Measurements from ENCODE around the gene TFB1M.
"Not testable (repeated sequence)": the region's sequence is repeated elsewhere in the genome, so short reads cannot be mapped to it uniquely, and the experiment has no call there.

Gene TFB1M

DNA sequence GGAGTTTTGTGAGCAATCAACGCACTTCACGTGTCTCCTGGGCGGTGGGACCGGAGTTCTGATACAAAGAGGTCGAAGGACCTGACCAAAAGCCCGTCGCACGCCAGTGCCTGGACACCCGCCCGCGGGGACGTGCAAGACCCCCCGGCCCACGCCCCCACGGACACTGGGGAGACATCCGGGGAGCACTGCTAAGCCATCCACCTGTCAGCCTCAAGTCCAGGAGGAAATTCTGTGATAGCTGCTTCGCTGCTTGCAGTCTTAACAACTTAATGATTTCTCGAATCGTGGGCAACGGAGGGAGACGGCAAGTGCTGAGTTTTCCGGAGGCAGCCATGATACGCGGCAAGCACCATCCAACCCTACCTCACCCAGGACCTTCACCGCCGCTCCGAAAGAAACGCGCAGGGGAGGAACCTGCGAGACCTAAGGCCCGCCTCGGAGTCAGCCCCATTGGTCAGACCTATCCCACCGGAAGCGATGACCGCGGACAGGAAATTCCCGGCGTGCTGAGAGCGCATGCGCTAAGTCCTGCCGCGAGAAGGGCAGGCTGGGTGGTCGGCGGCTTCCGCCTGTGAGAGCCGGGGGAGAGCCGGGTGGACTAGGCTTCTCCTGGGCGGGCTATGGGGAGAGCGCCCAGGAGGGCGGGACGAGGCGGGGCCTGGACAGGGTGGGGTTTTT, at the start of gene TFB1M:
Gene TFB1M, minus strand, starts transcription at position 393 of the 681 bp plus-strand sequence. Its CDS starts 56 bp downstream, at position 337.
- peak; percentile 95 for DNase-seq

DNA sequence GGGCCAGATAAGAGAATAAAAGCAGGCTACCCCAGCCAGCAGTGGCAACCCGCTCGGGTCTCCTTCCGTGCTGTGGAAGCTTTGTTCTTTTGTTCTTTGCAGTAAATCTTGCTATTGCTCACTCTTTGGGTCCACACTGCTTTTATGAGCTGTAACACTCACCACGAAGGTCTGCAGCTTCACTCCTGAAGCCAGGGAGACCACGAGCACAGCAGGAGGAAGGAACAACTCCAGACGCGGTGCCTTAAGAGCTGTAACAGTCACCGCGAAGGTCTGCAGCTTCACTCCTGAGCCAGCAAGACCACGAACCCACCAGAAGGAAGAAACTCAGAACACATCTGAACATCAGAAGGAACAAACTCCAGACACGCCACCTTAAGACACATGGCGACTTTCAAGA, 49.7 kb upstream of the TFB1M start:
- DNase-seq, result not testable (repeated sequence)

DNA sequence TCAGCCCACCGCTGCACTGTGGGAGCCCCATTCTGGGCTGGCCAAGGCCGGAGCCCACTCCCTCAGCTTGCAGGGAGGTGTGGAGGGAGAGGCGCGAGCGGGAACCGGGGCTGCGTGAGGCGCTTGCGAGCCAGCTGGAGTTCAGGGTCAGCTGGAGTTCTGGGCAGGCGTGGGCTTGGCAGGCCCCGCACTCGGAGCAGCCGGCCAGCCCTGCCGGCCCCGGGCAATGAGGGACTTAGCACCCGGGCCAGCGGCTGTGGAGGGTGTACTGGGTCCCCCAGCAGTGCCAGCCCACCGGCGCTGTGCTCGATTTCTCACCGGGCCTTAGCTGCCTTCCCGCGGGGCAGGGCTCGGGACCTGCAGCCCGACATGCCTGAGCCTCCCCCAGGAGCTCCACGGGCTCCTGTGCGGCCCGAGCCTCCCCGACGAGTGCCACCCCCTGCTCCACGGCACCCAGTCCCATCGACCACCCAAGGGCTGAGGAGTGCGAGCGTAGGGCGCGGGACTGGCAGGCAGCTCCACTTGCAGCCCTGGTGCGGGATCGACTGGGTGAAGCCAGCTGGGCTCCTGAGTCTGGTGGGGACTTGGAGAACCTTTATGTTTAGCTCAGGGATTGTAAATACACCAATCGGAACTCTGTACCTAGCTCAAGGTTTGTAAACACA, 48.8 kb upstream of the TFB1M start:
- DNase-seq, result not testable (repeated sequence)

DNA sequence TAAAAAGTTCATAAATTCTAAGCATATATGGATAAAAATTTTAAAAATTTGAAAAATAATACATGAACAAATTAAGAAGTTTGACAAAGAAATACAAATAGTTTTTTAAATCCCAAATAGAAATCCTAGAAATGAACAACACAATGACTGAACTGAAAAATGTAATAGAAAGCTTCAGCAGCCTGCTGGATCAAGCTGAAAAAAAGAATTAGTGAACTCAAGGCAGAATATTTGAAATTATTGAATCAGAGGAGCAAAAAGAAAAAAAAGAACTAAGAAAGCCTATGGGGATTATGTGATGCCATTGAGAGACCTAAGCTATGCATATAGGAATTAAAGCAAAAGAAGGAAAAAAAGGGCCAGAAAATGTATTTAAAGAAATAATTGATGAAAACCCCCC, 39.9 kb upstream of the TFB1M start:
- no peak for DNase-seq

DNA sequence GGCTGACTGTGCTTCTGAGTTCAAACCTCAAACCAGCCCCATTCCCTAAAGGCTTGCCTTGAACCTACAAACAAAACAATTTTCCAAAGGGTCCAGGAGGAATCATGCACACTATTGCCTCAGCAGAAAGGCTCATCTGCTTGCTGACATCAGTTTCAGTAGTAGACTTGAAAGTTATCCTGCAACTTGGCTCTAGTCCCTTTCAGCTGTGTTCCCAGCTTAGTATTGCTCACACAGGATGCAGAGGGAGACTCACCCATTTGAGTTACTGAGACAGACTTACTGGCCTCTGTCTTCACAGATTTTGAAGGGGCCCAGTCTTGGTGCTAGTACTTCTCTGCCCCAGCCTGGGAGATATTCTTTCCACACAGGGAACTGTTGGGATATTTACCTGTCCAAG, 38.5 kb upstream of the TFB1M start:
- no peak for DNase-seq

DNA sequence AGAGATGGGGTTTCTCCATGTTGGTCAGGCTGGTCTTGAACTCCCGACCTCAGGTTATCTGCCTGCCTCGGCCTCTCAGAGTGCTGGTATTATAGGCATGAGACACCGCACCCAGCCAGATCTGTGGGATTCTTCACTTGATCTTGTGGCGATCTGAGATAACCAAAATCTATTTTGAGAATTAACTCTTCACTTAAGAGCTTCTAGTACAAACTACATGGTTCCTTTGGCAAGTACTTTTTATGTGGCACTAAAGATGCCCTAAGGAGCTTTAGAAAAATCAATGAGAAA, 37.8 kb upstream of the TFB1M start:
- no peak for DNase-seq

DNA sequence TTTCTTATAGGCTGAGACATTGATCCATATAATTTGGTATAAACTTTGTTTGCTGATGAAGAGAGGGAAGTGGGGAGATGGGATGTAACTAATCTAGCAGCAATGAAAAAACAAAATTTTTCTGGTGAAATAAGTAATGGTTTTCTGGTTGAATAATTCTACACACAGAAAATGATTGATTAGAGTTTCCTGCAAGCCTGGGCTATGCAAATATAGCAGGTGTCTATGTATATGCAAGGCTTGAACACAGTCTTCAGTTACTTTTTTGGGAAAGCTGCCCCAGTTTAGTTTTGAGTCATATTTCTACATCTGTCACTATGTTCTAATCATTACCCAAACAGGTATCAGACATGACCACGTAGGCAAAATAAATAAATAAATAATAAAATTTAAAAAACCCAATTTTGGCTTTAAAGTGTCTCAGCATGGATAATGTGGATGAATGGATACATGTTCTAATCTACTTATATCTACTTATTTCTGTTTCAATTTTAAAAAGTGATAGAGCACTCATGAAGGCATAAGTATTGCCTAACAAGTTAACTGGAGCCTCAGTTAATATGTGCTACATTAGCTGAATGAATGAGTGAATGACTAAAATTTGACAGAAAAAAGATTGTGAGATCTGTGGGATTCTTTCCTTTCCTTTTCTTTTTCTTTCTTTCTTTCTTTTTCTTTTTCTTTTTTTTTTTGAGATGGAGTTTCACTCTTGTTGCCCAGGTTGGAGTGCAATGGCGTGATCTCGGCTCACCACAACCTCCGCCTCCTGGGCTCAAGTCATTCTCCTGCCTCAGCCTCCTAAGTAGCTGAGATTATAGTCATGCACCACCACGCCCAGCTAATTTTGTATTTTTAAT, 37.2 kb upstream of the TFB1M start:
- DNase-seq, result no peak

DNA sequence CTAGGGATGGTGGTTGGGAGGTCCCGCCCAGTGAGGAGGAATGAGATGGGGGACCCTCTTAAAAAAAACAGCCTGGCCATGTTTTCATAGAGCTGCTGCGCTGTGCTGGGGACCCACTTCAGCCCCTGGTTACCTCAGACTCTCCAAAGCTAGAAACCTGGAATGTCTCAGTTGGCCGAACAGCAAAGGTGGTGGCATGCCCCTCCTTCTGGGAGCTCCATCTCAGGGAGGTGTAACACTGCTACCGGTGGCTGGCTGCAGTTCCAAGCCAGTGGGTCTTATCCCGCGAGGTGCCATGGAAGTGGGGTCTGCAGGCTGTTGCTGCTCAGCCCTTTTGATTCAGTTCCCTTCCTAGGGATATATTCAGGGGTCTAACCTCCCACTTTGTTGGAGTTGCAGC, 35.7 kb upstream of the TFB1M start:
- no peak for DNase-seq

DNA sequence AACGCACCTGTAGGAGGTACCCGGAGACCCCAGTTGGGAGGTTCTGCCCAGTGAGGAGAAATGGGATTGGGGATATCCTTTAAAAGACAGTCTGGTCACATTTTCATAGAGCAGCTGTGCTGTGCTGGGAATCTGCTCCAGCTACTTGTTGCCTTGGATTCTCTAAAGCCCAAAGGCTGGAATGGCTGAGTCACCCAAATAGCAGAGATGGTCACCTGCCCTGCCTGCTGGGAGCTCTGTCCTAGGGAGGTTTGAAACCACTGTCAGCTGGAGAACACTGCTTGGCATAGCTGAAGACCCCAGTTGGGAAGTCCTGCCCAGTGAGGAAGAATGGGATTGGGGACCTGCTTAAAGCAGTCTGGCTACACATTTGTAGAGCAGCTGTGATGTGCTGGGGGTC, 34.8 kb upstream of the TFB1M start:
- no peak for DNase-seq

DNA sequence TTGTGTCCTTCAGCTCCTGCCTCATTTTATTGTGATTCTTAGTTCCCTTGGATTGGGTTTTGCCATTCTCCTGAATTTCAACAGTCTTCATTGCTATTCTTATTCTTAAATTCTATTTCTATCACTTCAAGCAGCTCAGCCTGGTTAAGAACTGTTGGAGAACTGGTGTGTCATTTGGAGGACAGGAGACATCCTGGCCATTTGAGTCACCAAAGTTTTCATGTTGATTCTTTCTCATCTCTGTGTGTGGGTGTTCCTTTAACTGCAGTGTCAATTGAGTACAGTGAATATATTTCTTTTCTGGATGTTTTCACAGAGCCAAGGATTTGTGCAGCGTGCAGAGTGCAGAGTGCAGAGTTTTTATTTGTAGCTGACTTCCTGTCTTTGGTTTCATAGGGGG, 33.5 kb upstream of the TFB1M start:
- no peak for DNase-seq

DNA sequence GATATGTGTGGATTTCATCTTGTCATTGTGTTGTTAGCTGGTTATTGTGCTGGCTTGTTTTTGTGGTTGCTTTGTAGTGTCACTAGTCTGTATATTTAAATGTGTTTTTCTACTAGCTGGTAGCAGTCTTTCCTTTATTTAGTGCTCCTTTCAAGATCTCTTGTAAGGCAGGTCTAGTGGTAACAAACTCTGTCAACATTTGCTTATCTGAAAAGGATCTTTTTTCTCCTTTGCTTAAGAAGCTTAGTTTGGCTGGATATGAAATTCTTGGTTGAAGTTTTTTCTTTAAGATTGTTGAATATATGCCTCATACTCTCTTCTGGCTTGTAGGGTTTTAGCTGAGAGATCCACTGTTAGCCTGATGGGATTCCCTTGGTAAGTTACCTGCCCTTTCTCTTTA, 32.7 kb upstream of the TFB1M start:
- no peak for DNase-seq

DNA sequence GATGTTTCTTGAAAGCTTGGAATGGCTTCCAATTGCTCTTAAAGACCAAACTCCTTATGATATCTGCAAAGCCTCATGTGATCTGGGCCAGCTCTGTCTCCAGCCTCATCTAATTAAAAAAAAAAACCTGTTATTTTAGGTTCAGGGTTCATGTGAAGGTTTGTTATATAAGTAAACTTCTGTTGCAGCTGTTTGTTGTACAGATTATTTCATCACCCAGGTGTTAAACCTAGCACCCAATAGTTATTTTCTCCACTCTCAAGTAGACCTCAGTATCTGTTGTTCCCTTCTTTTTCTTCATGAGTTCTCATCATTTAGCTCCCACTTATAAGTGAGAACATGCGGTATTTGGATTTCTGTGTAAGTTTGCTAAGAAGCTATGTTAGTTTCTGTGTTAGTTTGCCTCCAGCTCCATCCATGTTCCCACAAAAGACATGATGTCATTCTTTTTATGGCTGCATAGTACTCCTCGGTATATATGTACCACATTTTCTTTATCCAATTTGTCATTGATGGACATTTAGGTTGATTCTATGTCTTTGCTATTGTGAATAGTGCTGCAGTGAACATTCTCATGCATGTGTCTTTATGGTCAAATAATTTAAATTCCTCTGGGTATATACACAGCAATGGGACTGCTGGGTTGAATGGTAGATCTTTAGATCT, 30.2 kb upstream of the TFB1M start:
- no peak for DNase-seq

DNA sequence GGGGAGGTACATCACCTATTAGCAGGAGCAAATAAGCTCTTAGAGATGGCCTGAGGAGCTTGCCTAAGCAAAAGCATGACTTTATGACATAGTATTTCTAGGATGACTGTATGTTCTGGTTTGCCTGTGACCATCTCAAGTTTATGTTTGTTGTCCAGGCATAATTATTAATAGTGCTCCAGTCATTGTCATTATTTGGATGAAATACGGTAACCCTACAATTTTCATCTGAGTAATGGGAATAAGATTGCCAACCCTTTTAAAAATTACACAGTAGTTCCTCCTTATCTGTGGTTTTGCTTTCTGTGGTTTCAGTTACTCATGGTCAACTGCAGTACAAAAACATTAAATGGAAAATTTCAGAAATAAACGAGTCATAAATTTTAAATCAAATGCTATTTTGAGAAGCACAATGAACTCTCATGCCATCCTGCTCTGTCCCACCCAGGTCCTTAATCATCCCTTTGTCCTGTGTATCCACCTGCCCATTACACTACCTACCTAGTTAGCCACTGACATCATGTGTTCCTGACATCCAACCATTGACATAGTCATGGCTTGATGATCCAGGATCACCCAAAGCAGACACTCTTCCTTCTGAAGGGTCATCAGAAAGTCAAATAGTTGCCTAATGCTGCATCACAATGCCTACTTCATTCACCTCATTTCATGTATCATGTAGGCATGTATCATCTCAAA, 27.0 kb upstream of the TFB1M start:
- no peak for DNase-seq

DNA sequence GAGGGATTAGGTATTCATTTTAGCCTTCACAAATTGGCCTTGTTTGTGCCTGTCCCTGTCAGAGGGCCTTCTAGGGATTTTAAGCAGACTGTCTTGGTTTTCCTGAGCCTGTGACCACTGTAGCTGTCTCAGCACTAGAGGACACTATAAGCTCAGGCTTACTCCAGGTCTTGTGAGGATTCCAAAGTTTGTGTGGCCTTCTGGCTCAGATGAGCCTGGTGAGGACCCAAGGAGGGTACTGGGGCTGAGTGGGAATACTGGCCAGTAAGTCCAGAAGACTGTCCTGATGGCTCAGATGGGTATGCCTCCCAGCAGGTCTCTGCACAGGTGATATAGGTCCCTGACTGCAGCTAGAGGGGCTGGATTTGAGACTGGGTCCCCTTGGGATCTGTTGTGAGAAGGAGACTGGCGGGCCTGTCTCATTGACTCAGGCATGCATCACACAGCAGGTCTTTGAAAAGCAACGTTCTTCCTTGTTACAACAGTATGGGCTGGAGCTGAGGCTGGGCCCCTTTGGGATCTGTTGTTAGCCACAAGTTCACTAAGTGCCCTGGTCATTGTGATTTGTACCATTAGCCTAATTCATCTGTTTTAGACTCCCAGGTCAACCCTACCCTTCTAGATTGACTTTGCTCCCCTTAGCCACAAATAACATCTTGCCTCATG, 26.3 kb upstream of the TFB1M start:
- DNase-seq, result no peak

DNA sequence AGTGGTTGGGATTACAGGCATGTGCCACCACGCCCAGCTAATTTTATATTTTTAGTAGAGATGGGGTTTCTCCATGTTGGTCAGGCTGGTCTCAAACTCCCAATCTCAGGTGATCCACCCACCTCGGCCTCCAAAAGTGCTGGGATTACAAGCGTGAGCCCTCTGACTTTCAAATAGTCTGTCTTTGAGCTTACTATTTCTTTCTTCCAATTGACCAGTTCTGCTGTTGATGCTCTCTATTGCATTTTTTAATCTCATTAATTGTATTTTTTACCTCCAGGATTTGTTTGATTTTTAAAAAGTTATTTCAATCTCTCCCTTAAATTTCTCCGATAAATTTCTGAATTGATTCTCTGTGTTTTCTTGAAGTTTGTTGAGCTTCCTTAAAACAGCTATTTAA, 25.6 kb upstream of the TFB1M start:
- DNase-seq, result not testable (repeated sequence)

DNA sequence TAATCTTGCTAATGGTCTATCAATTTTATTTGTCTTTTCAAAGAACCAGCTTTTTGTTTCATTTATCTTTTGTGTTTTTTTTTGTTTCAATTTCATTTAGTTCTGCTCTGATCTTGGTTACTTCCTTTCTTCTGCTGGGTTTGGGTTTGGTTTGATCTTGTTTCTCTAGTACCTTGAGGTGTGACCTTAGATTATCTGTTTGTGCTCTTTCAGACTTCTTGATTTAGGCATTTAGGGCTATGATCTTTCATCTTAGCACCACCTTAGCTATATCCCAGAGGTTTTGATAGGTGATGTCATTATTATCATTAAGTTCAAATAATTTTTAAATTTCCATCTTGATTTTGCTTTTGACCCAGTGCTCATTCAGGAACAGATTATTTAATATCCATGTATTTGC, 24.0 kb upstream of the TFB1M start:
- not testable (repeated sequence) for DNase-seq

DNA sequence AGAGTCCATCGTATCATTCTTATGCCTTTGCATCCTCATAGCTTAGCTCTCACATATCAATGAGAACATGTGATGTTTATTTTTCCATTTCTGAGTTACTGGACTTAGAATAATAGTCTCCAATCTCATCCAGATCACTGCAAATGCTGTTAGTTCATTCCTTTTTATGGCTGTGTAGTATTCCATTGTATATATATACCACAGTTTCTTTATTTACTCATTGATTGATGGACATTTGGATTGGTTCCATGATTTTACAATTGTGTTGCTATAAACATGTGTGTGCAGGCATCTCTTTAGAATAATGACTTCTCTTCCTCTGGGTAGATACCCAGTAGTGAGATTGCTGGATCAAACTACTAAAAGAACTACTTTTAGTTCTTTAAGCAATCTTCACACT, 21.0 kb upstream of the TFB1M start:
- no peak for DNase-seq

DNA sequence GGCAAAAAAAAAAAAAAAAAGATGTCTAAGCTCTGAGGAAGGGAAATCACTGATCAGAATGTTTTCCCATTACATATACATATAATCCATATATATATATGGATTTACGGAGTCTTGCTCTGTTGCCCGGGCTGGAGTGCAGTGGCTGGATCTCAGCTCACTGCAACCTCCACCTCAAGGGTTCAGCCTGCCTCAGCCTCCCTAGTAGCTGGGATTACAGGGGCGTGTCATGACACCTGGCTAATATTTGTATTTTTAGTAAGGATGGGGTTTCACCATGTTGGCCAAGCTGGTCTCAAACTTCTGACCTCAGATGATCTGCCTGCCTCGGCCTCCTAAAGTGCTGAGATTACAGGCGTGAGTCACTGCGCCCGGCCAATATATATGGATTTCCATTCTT, 19.8 kb upstream of the TFB1M start:
- not testable (repeated sequence) for DNase-seq

DNA sequence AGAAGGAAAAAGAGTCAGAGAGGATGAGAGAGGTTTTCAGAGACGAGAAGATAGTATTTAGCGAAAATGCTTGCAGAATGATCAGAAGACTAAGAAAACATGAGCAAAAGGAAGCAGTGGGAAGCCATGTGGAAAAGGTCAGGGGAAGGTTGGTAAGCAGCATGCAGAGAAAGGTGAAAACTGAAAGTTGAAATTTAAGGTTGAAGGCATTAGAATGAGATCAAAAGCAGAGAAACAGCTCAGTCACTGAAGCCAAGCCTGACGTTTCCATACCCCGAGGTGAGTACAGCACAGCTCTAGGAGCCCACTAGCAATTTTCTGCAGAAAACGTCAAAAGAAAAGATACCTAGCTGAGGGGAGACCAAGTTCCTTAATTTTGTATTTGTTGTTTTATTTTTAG, 19.1 kb upstream of the TFB1M start:
- DNase-seq, result no peak

DNA sequence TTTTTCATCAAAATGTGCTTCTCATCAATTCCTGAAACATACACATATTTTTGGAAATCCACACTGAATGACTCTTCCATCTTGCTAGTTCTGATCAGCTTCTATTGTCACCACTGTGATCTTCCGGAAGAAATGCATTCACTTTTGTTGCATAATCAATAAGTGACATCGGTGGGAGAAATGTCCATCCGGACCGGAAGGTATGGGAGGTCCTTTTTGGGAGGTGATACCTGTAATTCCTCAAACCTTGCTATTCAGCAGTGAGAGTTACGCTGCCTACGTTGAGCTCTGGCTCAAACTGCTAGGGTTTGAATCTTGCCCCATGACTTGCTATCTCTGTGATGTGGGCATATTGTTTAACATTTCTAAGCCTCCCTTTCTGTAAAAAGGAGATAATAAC, 16.6 kb upstream of the TFB1M start:
- no peak for DNase-seq

DNA sequence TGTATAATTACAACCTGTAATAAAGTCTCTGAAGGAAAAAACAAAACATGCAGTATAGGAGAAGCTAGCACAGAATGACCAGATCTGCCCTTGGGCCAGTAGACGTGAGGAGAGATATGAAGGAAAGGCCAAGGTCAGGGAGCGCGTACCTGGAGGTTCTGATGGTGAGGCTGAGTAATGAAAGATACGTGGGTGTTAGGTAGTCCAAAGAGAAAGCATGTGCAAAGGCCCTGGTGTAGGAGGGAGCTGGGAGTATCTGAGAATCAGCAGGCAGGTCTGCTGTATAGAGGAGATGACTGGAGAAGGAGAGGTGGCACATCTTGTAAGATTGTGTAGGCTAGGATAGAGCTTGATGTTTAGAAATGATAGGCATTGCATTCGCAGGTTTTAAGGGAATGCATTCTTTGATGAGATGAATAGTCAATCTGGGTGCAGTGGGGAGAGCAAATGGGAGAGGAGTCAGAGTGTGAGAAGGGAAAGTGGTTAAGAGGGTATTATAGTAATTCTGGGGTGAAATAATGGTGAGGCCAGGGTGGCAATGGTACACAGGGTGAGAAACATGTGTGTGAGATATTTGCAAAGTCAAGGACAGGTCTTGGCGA, 15.9 kb upstream of the TFB1M start:
- DNase-seq, result no peak
